ENCODE measurements around the gene RDM1. TPM values are rescaled to one million over a fixed set of nuclear protein-coding genes. Genes with fewer than 3 reads are reported as not detected.

RDM1 gene
- total RNA-seq, 1 experiment from 2014 or later: 12.9 TPM

DNA sequence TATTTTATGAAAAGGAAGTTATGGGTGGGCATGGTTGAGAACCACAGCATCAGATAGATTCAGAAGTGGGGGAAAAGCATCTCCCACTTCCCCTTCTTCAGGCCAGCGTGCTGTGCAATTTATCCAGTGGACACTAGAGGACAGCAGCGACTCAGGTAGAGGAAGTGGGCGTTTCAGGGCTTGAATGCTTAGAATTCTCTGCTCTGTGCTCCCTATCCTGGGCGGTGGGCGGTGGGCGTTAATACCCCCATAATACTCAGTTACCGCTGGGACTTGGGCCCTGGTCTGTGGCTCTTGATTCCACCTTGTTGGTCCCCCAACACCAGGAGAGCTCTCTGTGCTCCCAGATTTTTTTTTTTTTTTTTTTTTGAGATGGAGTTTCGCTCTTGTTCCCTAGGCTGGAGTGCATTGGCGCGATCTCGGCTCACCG lies 16.6 kb upstream of the RDM1 start:
- POLR2A ChIA-PET: no interaction called here
- Histone ChIP-seq H3K9me3 (no peaks in the 10 kb centered on the region), H3K4me1 (peaks cover 13% of the 10 kb centered on the region), H3K4me3 (ENCODE audit: low read depth, low read length) (peak overlapping the region; percentile 25), H3K36me3 (ENCODE audit: control insufficient read depth, insufficient read depth, low read length) (no peaks in the 10 kb centered on the region), H3K27me3 (replicated peaks; ENCODE audit: control insufficient read depth, insufficient read depth, low read length) (no peaks in the 10 kb centered on the region)
- Mint-ChIP-seq H3K9me3 (ENCODE audit: unreplicated experiment) (no peaks in the 10 kb centered on the region), H3K27me3 (ENCODE audit: insufficient read depth, unreplicated experiment) (no peaks in the 10 kb centered on the region), H3K4me1 (ENCODE audit: low read depth, unreplicated experiment) (no peaks in the 10 kb centered on the region), H3K36me3 (ENCODE audit: insufficient read depth, unreplicated experiment) (no peaks in the 10 kb centered on the region), H3K4me3 (ENCODE audit: unreplicated experiment) (peak overlapping the region; percentile 60), H3K27ac (ENCODE audit: unreplicated experiment) (no peak overlapping the region)
- intact Hi-C loops (cut with micrococcal nuclease; ENCODE audit: unreplicated experiment): loop anchor here (1.0 to 5.0 kb wide), 2 partner anchors 22 to 200 kb away; no protein-coding TSS in a partner anchor
- CTCF ChIA-PET: no interaction called here
- peak; percentile 73 to 76 for DNase-seq
- TF ChIP-seq, protein P1, sequence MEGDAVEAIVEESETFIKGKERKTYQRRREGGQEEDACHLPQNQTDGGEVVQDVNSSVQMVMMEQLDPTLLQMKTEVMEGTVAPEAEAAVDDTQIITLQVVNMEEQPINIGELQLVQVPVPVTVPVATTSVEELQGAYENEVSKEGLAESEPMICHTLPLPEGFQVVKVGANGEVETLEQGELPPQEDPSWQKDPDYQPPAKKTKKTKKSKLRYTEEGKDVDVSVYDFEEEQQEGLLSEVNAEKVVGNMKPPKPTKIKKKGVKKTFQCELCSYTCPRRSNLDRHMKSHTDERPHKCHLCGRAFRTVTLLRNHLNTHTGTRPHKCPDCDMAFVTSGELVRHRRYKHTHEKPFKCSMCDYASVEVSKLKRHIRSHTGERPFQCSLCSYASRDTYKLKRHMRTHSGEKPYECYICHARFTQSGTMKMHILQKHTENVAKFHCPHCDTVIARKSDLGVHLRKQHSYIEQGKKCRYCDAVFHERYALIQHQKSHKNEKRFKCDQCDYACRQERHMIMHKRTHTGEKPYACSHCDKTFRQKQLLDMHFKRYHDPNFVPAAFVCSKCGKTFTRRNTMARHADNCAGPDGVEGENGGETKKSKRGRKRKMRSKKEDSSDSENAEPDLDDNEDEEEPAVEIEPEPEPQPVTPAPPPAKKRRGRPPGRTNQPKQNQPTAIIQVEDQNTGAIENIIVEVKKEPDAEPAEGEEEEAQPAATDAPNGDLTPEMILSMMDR (IDR thresholded peaks at IDR 0.05; ENCODE audit: insufficient read depth in 1 of 2, low read depth in 1 of 2, low read length in 1 of 2, severe bottlenecking in 1 of 2, unreplicated experiment in 1 of 2): peak; percentile 90 to 93
- no TSS peak for BruUV-seq (replicated peaks)

DNA sequence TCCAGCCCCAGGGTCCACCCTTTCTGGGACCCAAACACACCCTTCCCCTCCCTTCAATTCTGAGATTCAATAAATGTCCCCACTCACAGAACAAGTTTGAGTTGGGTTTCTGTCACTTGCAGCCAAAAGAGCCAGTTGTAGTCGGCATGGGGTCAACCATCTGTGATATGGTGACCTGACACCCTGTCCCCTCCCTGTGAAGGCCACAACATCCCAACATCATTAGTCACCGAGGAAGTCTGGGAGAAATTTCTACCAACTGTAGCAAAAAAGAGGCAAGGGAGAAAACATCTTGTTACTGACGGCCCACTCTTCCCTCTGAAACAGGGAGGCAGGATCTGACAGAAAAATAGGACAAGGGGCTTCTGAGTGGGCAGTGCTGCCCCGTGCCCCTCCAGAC lies 13.6 kb upstream of the RDM1 start:
- H3K4me3 ChIP-seq (ENCODE audit: low read depth, low read length): no peak overlapping the region
- Mint-ChIP-seq H3K4me1 (ENCODE audit: low read depth, unreplicated experiment) (no peaks in the 10 kb centered on the region), H3K27me3 (ENCODE audit: insufficient read depth, unreplicated experiment) (no peaks in the 10 kb centered on the region), H3K9me3 (ENCODE audit: unreplicated experiment) (no peaks in the 10 kb centered on the region), H3K4me3 (ENCODE audit: unreplicated experiment) (no peak overlapping the region), H3K36me3 (ENCODE audit: insufficient read depth, unreplicated experiment) (no peaks in the 10 kb centered on the region), H3K27ac (ENCODE audit: unreplicated experiment) (no peak overlapping the region)
- no peaks in the 10 kb centered on the region for H3K9me3 ChIP-seq
- BruUV-seq (replicated peaks): no TSS peak
- H3K36me3 ChIP-seq (ENCODE audit: control insufficient read depth, insufficient read depth, low read length): no peaks in the 10 kb centered on the region
- ChIA-PET POLR2A (interaction anchor here (0.6 kb wide), 1 partner anchor 591 kb away, joined by 12 read pairs; no protein-coding TSS in a partner anchor), CTCF (interaction anchor here (0.6 kb wide), 1 partner anchor 526 kb away, joined by 4 read pairs; no protein-coding TSS in a partner anchor)
- DNase-seq: no peak
- peaks cover 19% of the 10 kb centered on the region for H3K4me1 ChIP-seq
- TF ChIP-seq, protein P1 (IDR thresholded peaks at IDR 0.05; ENCODE audit: insufficient read depth in 1 of 2, low read depth in 1 of 2, low read length in 1 of 2, severe bottlenecking in 1 of 2, unreplicated experiment in 1 of 2): no peak
- intact Hi-C loops (cut with micrococcal nuclease; ENCODE audit: unreplicated experiment): no loop called here
- no peaks in the 10 kb centered on the region for H3K27me3 ChIP-seq (replicated peaks; ENCODE audit: control insufficient read depth, insufficient read depth, low read length)

DNA sequence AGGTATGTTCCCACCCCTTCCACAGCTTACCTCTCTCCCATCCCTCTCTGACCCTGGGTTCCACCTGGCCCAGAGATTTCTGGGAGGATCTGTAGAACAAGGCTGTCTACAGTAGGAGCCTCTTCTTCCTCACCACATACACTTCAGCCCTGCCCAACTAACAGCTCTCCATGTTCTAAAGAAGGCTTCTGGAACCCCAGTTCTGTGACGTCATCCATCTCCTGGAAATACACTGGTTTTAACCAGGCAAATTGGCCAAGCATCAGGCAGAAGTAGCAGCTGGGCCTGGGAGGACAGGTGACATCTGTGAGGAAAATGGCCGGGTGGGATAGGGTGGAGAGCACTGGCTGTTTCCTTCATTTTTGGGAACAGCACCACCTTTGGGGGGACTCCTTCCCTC lies 13.0 kb upstream of the RDM1 start, which contains the start of gene LYZL6:
TSS of gene LYZL6 (minus strand) at position 177 of the 400 bp plus-strand sequence. CDS start 4,357 bp downstream, outside the sequence.
- H3K27me3 Mint-ChIP-seq (ENCODE audit: insufficient read depth, unreplicated experiment): no peaks in the 10 kb centered on the region
- H3K4me3 Mint-ChIP-seq (ENCODE audit: unreplicated experiment): no peak within 1 kb of the TSS
- TF ChIP-seq, protein P1 (IDR thresholded peaks at IDR 0.05; ENCODE audit: insufficient read depth in 1 of 2, low read depth in 1 of 2, low read length in 1 of 2, severe bottlenecking in 1 of 2, unreplicated experiment in 1 of 2): no peak
- no TSS peak for BruUV-seq (replicated peaks)
- H3K36me3 ChIP-seq (ENCODE audit: control insufficient read depth, insufficient read depth, low read length): no peaks in the 10 kb centered on the region
- H3K4me1 Mint-ChIP-seq (ENCODE audit: low read depth, unreplicated experiment): no peaks in the 10 kb centered on the region
- no peaks in the 10 kb centered on the region for H3K27me3 ChIP-seq (replicated peaks; ENCODE audit: control insufficient read depth, insufficient read depth, low read length)
- no peak within 1 kb of the TSS for H3K4me3 ChIP-seq (ENCODE audit: low read depth, low read length)
- no peaks in the 10 kb centered on the region for H3K9me3 Mint-ChIP-seq (ENCODE audit: unreplicated experiment)
- DNase-seq: no peak
- CTCF ChIA-PET: interaction anchor here (0.6 to 0.8 kb wide), 2 partner anchors 95 to 527 kb away, joined by 4 read pairs; no protein-coding TSS in a partner anchor
- H3K9me3 ChIP-seq: no peaks in the 10 kb centered on the region
- intact Hi-C loops (cut with micrococcal nuclease; ENCODE audit: unreplicated experiment): no loop called here
- peak within 1 kb of the TSS; percentile 20 for H3K27ac Mint-ChIP-seq (ENCODE audit: unreplicated experiment)
- no peaks in the 10 kb centered on the region for H3K36me3 Mint-ChIP-seq (ENCODE audit: insufficient read depth, unreplicated experiment)
- peaks cover 19% of the 10 kb centered on the region for H3K4me1 ChIP-seq
- POLR2A ChIA-PET: interaction anchor here (0.6 kb wide), 1 partner anchor 592 kb away, joined by 12 read pairs; no protein-coding TSS in a partner anchor
